Lung (tissue), 12 donors: Measurements from ENCODE around the gene FKBP8. TPM values are rescaled to one million over a fixed set of nuclear protein-coding genes. Genes with fewer than 3 reads are reported as not detected.

ENCODE experiments used
- ATAC-seq: fragments of 200-7000 bp; cut with Tn5 transposase; one replicate; pipeline ENCODE4 v1.9.1; 2020; ENCODE audit warnings: moderate number of reproducible peaks; ENCODE audit not compliant: insufficient read depth, low FRiP score
- DNase-seq, 3 donors: peaks; one replicate each; pipeline ENCODE4 v3.0.0-alpha.2; 2013 to 2017
- H3K27ac ChIP-seq, 2 donors: one replicate each; pipeline ENCODE4 v1.5.1; 2013; ENCODE audit warnings: mild to moderate bottlenecking in 2 of 2, moderate library complexity in 2 of 2, control low read depth in 1 of 2, inconsistent platforms in 1 of 2, low read depth in 1 of 2, low read length in 1 of 2
- H3K27me3 ChIP-seq, 3 donors: one replicate each; pipeline ENCODE4 v1.5.1; 2013; ENCODE audit warnings: low read length in 2 of 3; ENCODE audit not compliant: control insufficient read depth in 3 of 3, insufficient read depth in 3 of 3
- H3K36me3 ChIP-seq, 4 donors: one replicate each; pipeline ENCODE4 v1.5.1; 2013; ENCODE audit warnings: low read length in 4 of 4, mild to moderate bottlenecking in 1 of 4, moderate library complexity in 1 of 4; ENCODE audit not compliant: control insufficient read depth in 4 of 4, insufficient read depth in 4 of 4
- H3K4me1 ChIP-seq, 5 donors: one replicate each; pipeline ENCODE4 v1.5.1; 2013; ENCODE audit warnings: low read length in 5 of 5, mild to moderate bottlenecking in 2 of 5, moderate library complexity in 1 of 5; ENCODE audit not compliant: control insufficient read depth in 5 of 5, insufficient read depth in 5 of 5
- H3K4me3 ChIP-seq: one replicate; pipeline ENCODE4 v1.5.1; 2013; ENCODE audit warnings: mild to moderate bottlenecking, control low read depth, moderate library complexity
- H3K9ac ChIP-seq, 2 donors: one replicate each; pipeline ENCODE4 v1.5.1; 2013; ENCODE audit warnings: low read length in 2 of 2, control low read depth in 1 of 2; ENCODE audit not compliant: insufficient read depth in 1 of 2
- H3K9me3 ChIP-seq, 4 donors: one replicate each; pipeline ENCODE4 v1.5.1; 2013; ENCODE audit warnings: low read length in 3 of 4, mild to moderate bottlenecking in 1 of 4, moderate library complexity in 1 of 4; ENCODE audit not compliant: control insufficient read depth in 4 of 4, insufficient read depth in 3 of 4
- CTCF ChIP-seq: IDR thresholded peaks from 2 replicates; pipeline ENCODE4 v1.5.1; 2012; ENCODE audit warnings: mild to moderate bottlenecking; ENCODE audit errors: control extremely low read depth, extremely low read depth
- WGBS, 2 donors: extraction: QIAGEN DNeasy Blood & Tissue Kit; methylation state at CpG; one replicate each; pipeline ENCODE4 v1.1.7; 2013; 5-methylcytosine and 5-hydroxymethylcytosine counted together
- polyA plus RNA-seq, 2 donors: library from polyadenylated mRNA; stranded (reverse); fragments of 200-250 nt; gene quantifications; one replicate each; pipeline ENCODE4 v1.2.1, GENCODE V29; 2013
- total RNA-seq, 2 donors: library from RNA; depleted of rRNA in 1 of 2; stranded (reverse); fragments of >200 nt in 1 of 2; gene quantifications; one replicate each; pipeline ENCODE4 v1.2.1, GENCODE V29; 2014 to 2021
- donor health status: control.
- donor health status: control.
- donor health status: Bipolar disorder and iron deficiency.
- donor health status: healthy.
- donor health status: DM: yes; HTN: yes; CAD: no.

The FKBP8 gene
- total and polyA plus RNA-seq, 4 donors: 168 to 357 (median 230) TPM

GRCh38 chr19:18566953-18567352, 23.6 kb upstream of the FKBP8 start:
- H3K4me3 ChIP-seq: no peak overlapping the region
- no peaks in the 10 kb centered on the region for H3K27me3 ChIP-seq
- H3K27ac ChIP-seq: no peak overlapping the region
- no peak overlapping the region for H3K9ac ChIP-seq
- no peak for DNase-seq
- ATAC-seq: no peak
- H3K4me1 ChIP-seq: peaks cover 0 to 3% (median 2%) of the 10 kb centered on the region in 5 donors
- WGBS, 2 donors: 95 to 97% methylated on average over 8 of the region's 8 CpGs
- TF ChIP-seq CTCF: no peak
- peaks cover 20 to 53% (median 27%) of the 10 kb centered on the region in 4 donors for H3K36me3 ChIP-seq
- H3K9me3 ChIP-seq: peaks cover 0 to 2% (median 0%) of the 10 kb centered on the region in 4 donors

- Histone ChIP-seq H3K9ac (no peak overlapping the region), H3K36me3 (peaks cover 10 to 37% (median 17%) of the 10 kb centered on the region in 4 donors), H3K9me3 (no peaks in the 10 kb centered on the region), H3K4me3 (no peak overlapping the region), H3K4me1 (peaks cover 0 to 14% (median 0%) of the 10 kb centered on the region in 5 donors), H3K27me3 (no peaks in the 10 kb centered on the region), H3K27ac (peak overlapping the region; percentile 36 to 73)
- TF ChIP-seq CTCF: no peak
- ATAC-seq: no peak
- DNase-seq: peak in 2 of 3 donors; percentile 16 to 29
- 71 to 80% methylated on average over 14 of the region's 14 CpGs for WGBS, 2 donors
Observed at GRCh38 chr19:18562086-18562485, 18.7 kb upstream of the FKBP8 start.

- H3K4me3 ChIP-seq: no peak overlapping the region
- H3K4me1 ChIP-seq: peaks cover 0 to 14% (median 0%) of the 10 kb centered on the region in 5 donors
- 53 to 57% methylated on average over 5 of the region's 5 CpGs for WGBS, 2 donors
- H3K9ac ChIP-seq: no peak overlapping the region
- ATAC-seq: no peak
- no peak overlapping the region for H3K27ac ChIP-seq
- peaks cover 3 to 18% (median 9%) of the 10 kb centered on the region in 4 donors for H3K36me3 ChIP-seq
- no peaks in the 10 kb centered on the region for H3K9me3 ChIP-seq
- no peak for DNase-seq
- no peaks in the 10 kb centered on the region for H3K27me3 ChIP-seq
- no peak for TF ChIP-seq CTCF
Observed at GRCh38 chr19:18559685-18560084, 16.3 kb upstream of the FKBP8 start.

GRCh38 chr19:18558604-18559003, 15.2 kb upstream of the FKBP8 start:
- Histone ChIP-seq H3K36me3 (peaks cover 0 to 12% (median 4%) of the 10 kb centered on the region in 4 donors), H3K27me3 (no peaks in the 10 kb centered on the region), H3K9ac (peak overlapping the region; percentile 65 to 87), H3K27ac (peak overlapping the region; percentile 85 to 96), H3K4me1 (peaks cover 0 to 14% (median 0%) of the 10 kb centered on the region in 5 donors), H3K4me3 (no peak overlapping the region), H3K9me3 (no peaks in the 10 kb centered on the region)
- WGBS, 2 donors: 51 to 53% methylated on average over 3 of the region's 3 CpGs
- DNase-seq (no peak), ATAC-seq (no peak)
- no peak for TF ChIP-seq CTCF
